HL-60 (cell line): ENCODE results near the gene CRB1.

ENCODE experiments used
- DNase-seq, 2 experiments: peaks; one replicate each; pipeline ENCODE4 v3.0.0-alpha.2; 2010 to 2020; ENCODE audit warnings: low read depth in 1 of 2, low spot score in 1 of 2
- H3K27ac ChIP-seq: fragments of 250-450 bp; sonication (Bioruptor Pico); replicated peaks from 2 replicates; pipeline ENCODE4 v1.5.1; 2020; ENCODE audit warnings: mild to moderate bottlenecking, moderate library complexity
- H3K27me3 ChIP-seq: fragments of 250-450 bp; sonication (Bioruptor Pico); 2 replicates; pipeline ENCODE4 v1.5.1; 2021; ENCODE audit warnings: mild to moderate bottlenecking, moderate library complexity; ENCODE audit not compliant: insufficient read depth, poor library complexity, severe bottlenecking
- H3K4me3 ChIP-seq: replicated peaks from 2 replicates; pipeline ENCODE4 v1.5.1; 2011; ENCODE audit warnings: mild to moderate bottlenecking, control low read depth, low read length; ENCODE audit not compliant: insufficient read depth
- CTCF ChIP-seq: IDR thresholded peaks from one replicate; pipeline ENCODE4 v1.5.1; 2011; ENCODE audit warnings: low read length, control low read depth, inconsistent platforms; ENCODE audit not compliant: insufficient read depth
- GABPA ChIP-seq: IDR thresholded peaks from 2 replicates; pipeline ENCODE4 v1.6.1; 2012; ENCODE audit warnings: low read depth
- POLR2AphosphoS5 ChIP-seq: IDR thresholded peaks from 2 replicates; pipeline ENCODE4 v1.6.1; 2012; ENCODE audit warnings: low read depth
- REST ChIP-seq: IDR thresholded peaks from 2 replicates; pipeline ENCODE4 v1.6.1; 2012; ENCODE audit warnings: low read depth; ENCODE audit not compliant: insufficient replicate concordance
- SPI1 ChIP-seq: IDR thresholded peaks from 2 replicates; pipeline ENCODE4 v1.6.1; 2012; ENCODE audit warnings: low read depth, mild to moderate bottlenecking, borderline replicate concordance

CRB1 gene

GRCh38 chr1:197314682-197315081 lies 46.6 kb downstream of the CRB1 start:
- Histone ChIP-seq H3K4me3 (no peak overlapping the region), H3K27ac (no peak overlapping the region), H3K27me3 (no peaks in the 10 kb centered on the region)
- no peak for DNase-seq
- TF ChIP-seq POLR2AphosphoS5, result no peak
- no peak for TF ChIP-seq REST
- no peak for TF ChIP-seq CTCF
- TF ChIP-seq SPI1, result no peak
- no peak for TF ChIP-seq GABPA

GRCh38 chr1:197319631-197320030 lies 51.6 kb downstream of the CRB1 start:
- H3K4me3 ChIP-seq, result no peak overlapping the region
- H3K27me3 ChIP-seq, result no peaks in the 10 kb centered on the region
- DNase-seq, result no peak
- H3K27ac ChIP-seq, result no peak overlapping the region
- TF ChIP-seq SPI1, result no peak
- no peak for TF ChIP-seq GABPA
- TF ChIP-seq REST, result no peak
- TF ChIP-seq CTCF, result no peak
- no peak for TF ChIP-seq POLR2AphosphoS5

- DNase-seq, result no peak
- no peak overlapping the region for H3K4me3 ChIP-seq
- H3K27me3 ChIP-seq, result no peaks in the 10 kb centered on the region
- TF ChIP-seq REST, result no peak
- TF ChIP-seq GABPA, result no peak
- no peak for TF ChIP-seq POLR2AphosphoS5
- no peak for TF ChIP-seq SPI1
- no peak for TF ChIP-seq CTCF
- H3K27ac ChIP-seq, result no peak overlapping the region
Measured at GRCh38 chr1:197320991-197321531, 53.0 kb downstream of the CRB1 start.
